IMR-90 (cell line): ENCODE results near the gene ARR3. TPM values are rescaled to one million over a fixed set of nuclear protein-coding genes. Genes with fewer than 3 reads are reported as not detected.

Source experiments
- ATAC-seq: fragments of 200-7000 bp; cut with Tn5 transposase; 2 replicates; pipeline ENCODE4 v1.9.1; 2020; ENCODE audit warnings: low read depth, mild to moderate bottlenecking, moderate library complexity
- BruUV-seq: library from RNA; stranded (reverse); fragments of 400-500 nt; replicated peaks from 2 replicates; lab custom pipeline; 2021; lab: Mats Ljungman, UMichigan
- CTCF ChIA-PET: fragments of 300-600 bp; formaldehyde crosslinking; extraction: SDS; loops from one replicate; lab custom pipeline; 2021; ENCODE audit warnings: antibody characterized with exemption; lab: Yijun Ruan, JAX
- POLR2A ChIA-PET: fragments of 300-600 bp; sonication (Branson Sonifier 250); formaldehyde crosslinking; loops from one replicate; lab custom pipeline; 2022; ENCODE audit warnings: antibody characterized with exemption; ENCODE audit not compliant: unreplicated experiment; lab: Charles Lee
- DNase-seq: peaks from one replicate; pipeline ENCODE4 v3.0.0; 2013
- H2AFZ ChIP-seq: replicated peaks from 2 replicates; pipeline ENCODE3; 2013; ENCODE audit warnings: low read length, mild to moderate bottlenecking; ENCODE audit not compliant: poor library complexity
- H2AK5ac ChIP-seq: 2 replicates; pipeline ENCODE4 v1.6.1; 2013; ENCODE audit warnings: low read depth, low read length, inconsistent platforms
- H2AK9ac ChIP-seq: replicated peaks from 2 replicates; pipeline ENCODE3; 2013; ENCODE audit warnings: mild to moderate bottlenecking, low read depth, low read length, moderate library complexity; ENCODE audit not compliant: poor library complexity
- H2BK120ac ChIP-seq: 2 replicates; pipeline ENCODE4 v1.6.1; 2013; ENCODE audit warnings: low read depth, low read length, inconsistent platforms
- H2BK15ac ChIP-seq: 3 replicates; pipeline ENCODE4 v1.6.1; 2013; ENCODE audit warnings: low read depth, low read length, inconsistent platforms
- H2BK20ac ChIP-seq: 2 replicates; pipeline ENCODE4 v1.6.1; 2013; ENCODE audit warnings: low read depth, mild to moderate bottlenecking, inconsistent platforms, low read length, moderate library complexity
- H2BK5ac ChIP-seq: 2 replicates; pipeline ENCODE4 v1.6.1; 2013; ENCODE audit warnings: mild to moderate bottlenecking, low read depth, low read length, inconsistent platforms; ENCODE audit not compliant: poor library complexity, severe bottlenecking
- H3K14ac ChIP-seq: replicated peaks from 2 replicates; pipeline ENCODE4 v1.6.1; 2013; ENCODE audit warnings: low read depth, low read length, inconsistent platforms
- H3K18ac ChIP-seq: 2 replicates; pipeline ENCODE4 v1.6.1; 2013; ENCODE audit warnings: low read depth, low read length, control low read depth
- H3K23ac ChIP-seq: 2 replicates; pipeline ENCODE4 v1.6.1; 2013; ENCODE audit warnings: low read depth, low read length, inconsistent platforms
- H3K27ac ChIP-seq: 2 replicates; pipeline ENCODE4 v1.5.1; 2013; ENCODE audit warnings: mild to moderate bottlenecking, control low read depth, low read length; ENCODE audit not compliant: insufficient read depth
- H3K27me3 ChIP-seq: 2 replicates; pipeline ENCODE4 v1.6.1; 2013; ENCODE audit warnings: low read length; ENCODE audit not compliant: control insufficient read depth, insufficient read depth
- H3K36me3 ChIP-seq: 2 replicates; pipeline ENCODE4 v1.6.1; 2013; ENCODE audit warnings: low read length, mixed read lengths; ENCODE audit not compliant: control insufficient read depth, insufficient read depth
- H3K4ac ChIP-seq: 2 replicates; pipeline ENCODE4 v1.6.1; 2013; ENCODE audit warnings: low read depth, low read length, inconsistent platforms
- H3K4me1 ChIP-seq: 2 replicates; pipeline ENCODE4 v1.6.1; 2013; ENCODE audit warnings: low read length, mixed read lengths; ENCODE audit not compliant: control insufficient read depth, insufficient read depth
- H3K4me2 ChIP-seq: 2 replicates; pipeline ENCODE4 v1.6.1; 2013; ENCODE audit warnings: low read depth, mild to moderate bottlenecking, control low read depth, low read length, moderate library complexity
- H3K4me3 ChIP-seq: 2 replicates; pipeline ENCODE4 v1.5.1; 2013; ENCODE audit warnings: low read depth, mild to moderate bottlenecking, control low read depth, low read length, moderate library complexity; ENCODE audit not compliant: insufficient read depth
- H3K56ac ChIP-seq: 2 replicates; pipeline ENCODE4 v1.6.1; 2013; ENCODE audit warnings: low read length, inconsistent platforms; ENCODE audit not compliant: insufficient read depth; ENCODE audit errors: extremely low read depth
- H3K79me1 ChIP-seq, 2 experiments: 2 replicates each; pipeline ENCODE4 v1.6.1; 2013; ENCODE audit warnings: low read length in 2 of 2, inconsistent platforms in 1 of 2, low read depth in 1 of 2
- H3K9ac ChIP-seq: 2 replicates; pipeline ENCODE4 v1.6.1; 2013; ENCODE audit warnings: low read depth, low read length, control low read depth
- H3K9me1 ChIP-seq: 2 replicates; pipeline ENCODE4 v1.6.1; 2013; ENCODE audit warnings: low read length, inconsistent platforms; ENCODE audit not compliant: insufficient read depth
- H3K9me3 ChIP-seq: 2 replicates; pipeline ENCODE4 v1.6.1; 2013; ENCODE audit warnings: low read length; ENCODE audit not compliant: control insufficient read depth, insufficient read depth
- H4K20me1 ChIP-seq: 2 replicates; pipeline ENCODE4 v1.6.1; 2013; ENCODE audit warnings: low read length, inconsistent platforms; ENCODE audit not compliant: insufficient read depth
- H4K5ac ChIP-seq: 2 replicates; pipeline ENCODE4 v1.6.1; 2013; ENCODE audit warnings: mild to moderate bottlenecking, low read depth, low read length, control low read depth
- H4K8ac ChIP-seq, 2 experiments: 2 replicates each; pipeline ENCODE4 v1.6.1; 2013; ENCODE audit warnings: low read depth in 2 of 2, low read length in 2 of 2, control low read depth in 1 of 2, inconsistent platforms in 1 of 2
- H4K91ac ChIP-seq: 2 replicates; pipeline ENCODE4 v1.6.1; 2013; ENCODE audit warnings: low read depth, low read length, inconsistent platforms; ENCODE audit not compliant: insufficient read depth
- BHLHE40 ChIP-seq: fragments of 150-350 bp; IDR thresholded peaks from 2 replicates; pipeline ENCODE4 v1.6.1; 2016; ENCODE audit warnings: mild to moderate bottlenecking, low read depth, low read length
- CEBPB ChIP-seq: IDR thresholded peaks from 2 replicates; pipeline ENCODE4 v1.6.1; 2012; ENCODE audit warnings: low read depth, low read length, improper control_type of control experiment
- CHD1 ChIP-seq: IDR thresholded peaks from 2 replicates; pipeline ENCODE4 v1.6.1; 2012; ENCODE audit warnings: low read depth, low read length, improper control_type of control experiment
- CTCF ChIP-seq: conservative IDR thresholded peaks from 2 replicates; pipeline ENCODE4 v1.5.1; 2012; ENCODE audit warnings: mild to moderate bottlenecking, low read depth, low read length, improper control_type of control experiment
- MAFK ChIP-seq: IDR thresholded peaks from 2 replicates; pipeline ENCODE4 v1.6.1; 2012; ENCODE audit warnings: low read depth, low read length, improper control_type of control experiment
- MXI1 ChIP-seq: IDR thresholded peaks from 2 replicates; pipeline ENCODE4 v1.6.1; 2012; ENCODE audit warnings: low read depth, mild to moderate bottlenecking, low read length, moderate library complexity, borderline replicate concordance
- NFE2L2 ChIP-seq: fragments of 150-350 bp; IDR thresholded peaks from 2 replicates; pipeline ENCODE4 v1.6.1; 2016; ENCODE audit warnings: low read depth, mild to moderate bottlenecking, low read length
- POLR2A ChIP-seq: IDR thresholded peaks from 2 replicates; pipeline ENCODE4 v1.6.1; 2012; ENCODE audit warnings: mild to moderate bottlenecking, low read depth, low read length
- RFX5 ChIP-seq: IDR thresholded peaks from 2 replicates; pipeline ENCODE4 v1.8.0; 2012; ENCODE audit warnings: low read depth, mild to moderate bottlenecking, low read length, moderate library complexity
- SMC3 ChIP-seq: fragments of 150-350 bp; IDR thresholded peaks from 2 replicates; pipeline ENCODE4 v1.6.1; 2016; ENCODE audit warnings: low read depth, mild to moderate bottlenecking, antibody characterized with exemption, low read length, moderate library complexity
- WGBS, 2 experiments: methylation state at CpG; one replicate each; pipeline versions ENCODE4 v1.1.5 to v1.1.7; 2013; ENCODE audit warnings: missing lambda C conversion rate in 2 of 2; ENCODE audit not compliant: insufficient read length in 1 of 2; ENCODE audit errors: extremely low coverage in 2 of 2; 5-methylcytosine and 5-hydroxymethylcytosine counted together
- dilution Hi-C: fragments of 300-500 bp; cut with HindIII; formaldehyde crosslinking; loops from one replicate; pipeline ENCODE4 v1.14.3; 2018; ENCODE audit warnings: low sequenced_read_pairs; ENCODE audit not compliant: unreplicated experiment
- in situ Hi-C: fragments of 300-500 bp; cut with MboI; formaldehyde crosslinking; loops from 3 replicates; pipeline ENCODE4 v1.14.3; 2019; ENCODE audit warnings: low sequenced_read_pairs, inconsistent platforms, mixed read lengths
- intact Hi-C: fragments of 100-400 bp; cut with micrococcal nuclease; formaldehyde crosslinking; loops from 2 replicates; pipeline ENCODE4 v1.10.0; 2022
- polyA plus RNA-seq, 3 experiments: library from polyadenylated mRNA; depleted of rRNA; stranded (reverse); fragments of >200 nt; gene quantifications; 2 replicates each; pipeline ENCODE4 v1.2.3, GENCODE V29; 2012; ENCODE audit warnings: low replicate concordance in 1 of 3
- total RNA-seq: library from RNA; depleted of rRNA; stranded (reverse); fragments of >200 nt; gene quantifications from 2 replicates; pipeline ENCODE4 v1.2.3, GENCODE V29; 2012
- TF ChIP-seq, protein P1 (sequence below): fragments of 150-350 bp; IDR thresholded peaks from 2 replicates; pipeline ENCODE4 v1.6.1; 2016; ENCODE audit warnings: low read depth, mild to moderate bottlenecking, low read length, moderate library complexity, borderline replicate concordance

Gene ARR3
- total and polyA plus RNA-seq, 2 of the 4 experiments (the other 2 are of a cell fraction), result not detected

GRCh38 chrX:70234355-70234754 lies 33.8 kb upstream of the ARR3 start, which contains the start of gene AWAT1:
Gene AWAT1 (plus strand): TSS chrX:70234655. CDS start chrX:70234696, 41 bp downstream.
- Histone ChIP-seq H3K4ac (no peak within 1 kb of the TSS), H4K8ac (no peak within 1 kb of the TSS), H2AK5ac (no peak within 1 kb of the TSS), H3K4me2 (no peak within 1 kb of the TSS), H3K36me3 (no peaks in the 10 kb centered on the region), H3K9me1 (no peaks in the 10 kb centered on the region), H2BK120ac (no peak within 1 kb of the TSS), H3K23ac (no peak within 1 kb of the TSS), H3K27ac (no peak within 1 kb of the TSS), H3K18ac (no peak within 1 kb of the TSS), H3K4me1 (no peaks in the 10 kb centered on the region), H3K27me3 (peaks cover 29% of the 10 kb centered on the region), H4K20me1 (no peaks in the 10 kb centered on the region), H3K9me3 (no peaks in the 10 kb centered on the region), H4K5ac (no peak within 1 kb of the TSS), H2BK15ac (no peak within 1 kb of the TSS), H2AFZ (no peak within 1 kb of the TSS), H3K14ac (no peak within 1 kb of the TSS), H4K91ac (no peak within 1 kb of the TSS), H2BK20ac (no peak within 1 kb of the TSS), H2BK5ac (no peak within 1 kb of the TSS), H3K4me3 (no peak within 1 kb of the TSS), H3K9ac (no peak within 1 kb of the TSS), H2AK9ac (no peak within 1 kb of the TSS), H3K79me1 (no peaks in the 10 kb centered on the region), H3K56ac (no peak within 1 kb of the TSS)
- in situ Hi-C loops (no loop called here), intact Hi-C loops (no loop called here), dilution Hi-C loops (no loop called here)
- no TSS peak for BruUV-seq
- ChIA-PET CTCF (interaction anchor here (0.6 kb wide), 1 partner anchor 181 kb away, joined by 3 read pairs; no protein-coding TSS in a partner anchor), POLR2A (no interaction called here)
- ATAC-seq (no peak), DNase-seq (no peak)
- WGBS, 2 experiments, result 40% methylated on average over 1 of the region's 3 CpGs; no CpG with 5 or more reads in 1 of the 2 experiments
- no peak for TF ChIP-seq NFE2L2
- TF ChIP-seq CHD1, result no peak
- TF ChIP-seq, protein P1, sequence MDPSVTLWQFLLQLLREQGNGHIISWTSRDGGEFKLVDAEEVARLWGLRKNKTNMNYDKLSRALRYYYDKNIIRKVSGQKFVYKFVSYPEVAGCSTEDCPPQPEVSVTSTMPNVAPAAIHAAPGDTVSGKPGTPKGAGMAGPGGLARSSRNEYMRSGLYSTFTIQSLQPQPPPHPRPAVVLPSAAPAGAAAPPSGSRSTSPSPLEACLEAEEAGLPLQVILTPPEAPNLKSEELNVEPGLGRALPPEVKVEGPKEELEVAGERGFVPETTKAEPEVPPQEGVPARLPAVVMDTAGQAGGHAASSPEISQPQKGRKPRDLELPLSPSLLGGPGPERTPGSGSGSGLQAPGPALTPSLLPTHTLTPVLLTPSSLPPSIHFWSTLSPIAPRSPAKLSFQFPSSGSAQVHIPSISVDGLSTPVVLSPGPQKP, result no peak
- TF ChIP-seq CTCF, result no peak
- TF ChIP-seq BHLHE40, result no peak
- TF ChIP-seq RFX5, result no peak
- TF ChIP-seq SMC3, result no peak
- no peak for TF ChIP-seq MXI1
- TF ChIP-seq POLR2A, result no peak
- TF ChIP-seq MAFK, result no peak
- TF ChIP-seq CEBPB, result no peak
